NT2/D1 (cell line): ENCODE results near the gene SNRNP70.

Experiments used
- SUZ12 ChIP-seq: IDR thresholded peaks from 2 replicates; pipeline ENCODE4 v1.6.1; 2011; ENCODE audit not compliant: insufficient read length, insufficient read depth; ENCODE audit errors: extremely low read depth
- ZNF274 ChIP-seq: IDR thresholded peaks from 2 replicates; pipeline ENCODE4 v1.6.1; 2011; ENCODE audit warnings: mild to moderate bottlenecking, low read depth, low read length

GRCh38 chr19:49081273-49081672 is 4.0 kb upstream of the SNRNP70 start:
- no peak for TF ChIP-seq ZNF274
- no peak for TF ChIP-seq SUZ12
